Measurements from ENCODE around the gene BCORL1. TPM values are rescaled to one million over a fixed set of nuclear protein-coding genes. Genes with fewer than 3 reads are reported as not detected.
A peak's percentile ranks its signal among the peaks of the same experiment; 100 is the strongest.

Gene BCORL1
- total RNA-seq, 1 donor = 1.4 TPM

DNA sequence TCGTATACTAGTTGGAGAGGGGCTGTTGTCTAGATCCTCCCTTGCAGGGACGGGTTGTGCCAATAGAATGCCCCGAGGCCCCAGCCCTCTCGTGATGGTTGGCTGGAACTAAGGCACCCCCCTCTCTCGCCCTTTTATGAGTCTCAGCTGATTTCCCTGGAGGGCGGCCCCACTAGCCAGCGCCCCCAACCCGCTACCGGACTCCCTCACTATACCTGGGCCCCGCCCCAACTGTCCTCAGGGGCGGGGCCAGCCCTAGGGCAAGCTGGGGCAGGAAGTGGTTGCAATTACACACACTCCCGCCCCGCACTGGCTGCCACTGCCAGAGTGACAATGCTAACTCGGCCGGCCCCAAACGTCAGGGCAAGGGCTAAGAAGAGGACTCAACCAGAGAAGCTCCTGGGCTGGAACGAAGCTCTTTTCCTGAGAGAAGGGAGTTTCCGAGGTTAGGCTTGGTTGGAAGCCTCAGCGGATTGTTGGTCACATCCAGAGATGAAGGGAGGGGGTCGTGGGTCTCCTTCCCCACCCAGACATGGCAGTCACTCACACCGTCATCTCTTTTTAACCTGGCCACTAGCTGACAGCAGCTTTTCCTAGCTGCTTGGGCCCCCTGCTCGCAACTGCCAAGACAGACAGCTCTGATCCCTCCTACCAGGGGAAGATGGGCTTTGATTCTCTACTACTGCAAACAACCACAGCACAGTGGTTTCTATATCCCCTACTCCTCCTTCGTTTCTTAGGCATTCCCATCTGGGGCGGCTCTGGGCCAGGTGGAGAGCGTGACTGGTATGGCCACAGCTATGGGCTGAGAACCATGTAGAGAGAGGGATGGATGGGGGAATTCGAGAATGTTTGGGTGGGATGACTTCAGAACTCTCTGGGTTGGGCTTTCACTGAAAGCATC lies 21.0 kb upstream of the BCORL1 start:
- Histone ChIP-seq H3K27ac (ENCODE audit: low read depth, low read length) (no peak overlapping the region), H2AFZ (ENCODE audit: low read length) (no peak overlapping the region)

DNA sequence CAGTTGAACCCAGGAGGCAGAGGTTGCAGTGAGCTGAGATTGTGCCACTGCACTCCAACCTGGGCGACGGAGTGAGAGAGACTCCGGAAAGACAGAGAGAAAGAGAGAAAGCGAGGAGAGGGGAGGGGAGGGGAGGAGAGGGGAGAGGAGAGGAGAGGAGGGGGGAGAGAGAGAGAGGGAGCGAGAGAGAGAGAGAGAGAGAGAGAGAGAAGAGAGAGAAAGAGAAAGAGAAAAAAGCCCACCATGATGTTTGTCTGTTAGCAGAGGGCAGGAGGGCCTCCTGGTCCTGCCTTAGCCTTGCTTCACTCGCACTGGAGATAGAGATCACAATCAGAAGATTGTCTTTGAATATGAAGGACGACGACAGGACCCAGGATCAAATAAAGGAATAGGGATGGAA lies 18.7 kb upstream of the BCORL1 start:
- Histone ChIP-seq H3K4me1 (ENCODE audit: insufficient read depth, low read length) (no peaks in the 10 kb centered on the region), H2AFZ (ENCODE audit: low read length) (no peak overlapping the region), H3K4me2 (ENCODE audit: insufficient read depth, low read length) (no peak overlapping the region), H3K36me3 (ENCODE audit: insufficient read depth, low read length) (no peaks in the 10 kb centered on the region), H3K27me3 (ENCODE audit: insufficient read depth, low read length) (no peaks in the 10 kb centered on the region), H3K9me3 (ENCODE audit: low read depth, low read length) (no peaks in the 10 kb centered on the region), H4K20me1 (ENCODE audit: insufficient read depth, low read length) (no peaks in the 10 kb centered on the region), H3K27ac (ENCODE audit: low read depth, low read length) (no peak overlapping the region), H3K79me2 (ENCODE audit: insufficient read depth, low read length) (no peaks in the 10 kb centered on the region), H3K4me3 (ENCODE audit: insufficient read depth, low read length) (no peak overlapping the region)
- DNase-seq (ENCODE audit: insufficient read length, low spot score, missing footprints) = peak; percentile 1
- TF ChIP-seq, protein P1, sequence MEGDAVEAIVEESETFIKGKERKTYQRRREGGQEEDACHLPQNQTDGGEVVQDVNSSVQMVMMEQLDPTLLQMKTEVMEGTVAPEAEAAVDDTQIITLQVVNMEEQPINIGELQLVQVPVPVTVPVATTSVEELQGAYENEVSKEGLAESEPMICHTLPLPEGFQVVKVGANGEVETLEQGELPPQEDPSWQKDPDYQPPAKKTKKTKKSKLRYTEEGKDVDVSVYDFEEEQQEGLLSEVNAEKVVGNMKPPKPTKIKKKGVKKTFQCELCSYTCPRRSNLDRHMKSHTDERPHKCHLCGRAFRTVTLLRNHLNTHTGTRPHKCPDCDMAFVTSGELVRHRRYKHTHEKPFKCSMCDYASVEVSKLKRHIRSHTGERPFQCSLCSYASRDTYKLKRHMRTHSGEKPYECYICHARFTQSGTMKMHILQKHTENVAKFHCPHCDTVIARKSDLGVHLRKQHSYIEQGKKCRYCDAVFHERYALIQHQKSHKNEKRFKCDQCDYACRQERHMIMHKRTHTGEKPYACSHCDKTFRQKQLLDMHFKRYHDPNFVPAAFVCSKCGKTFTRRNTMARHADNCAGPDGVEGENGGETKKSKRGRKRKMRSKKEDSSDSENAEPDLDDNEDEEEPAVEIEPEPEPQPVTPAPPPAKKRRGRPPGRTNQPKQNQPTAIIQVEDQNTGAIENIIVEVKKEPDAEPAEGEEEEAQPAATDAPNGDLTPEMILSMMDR (IDR thresholded peaks at IDR 0.05; ENCODE audit: extremely low read depth, low read depth, low read length) = no peak

More for the DNA sequence above, 21.0 kb upstream of the BCORL1 start:
- DNase-seq (ENCODE audit: insufficient read length, low spot score, missing footprints) = peak; percentile 77
- H3K36me3 ChIP-seq (ENCODE audit: insufficient read depth, low read length) = no peaks in the 10 kb centered on the region
- no peaks in the 10 kb centered on the region for H3K9me3 ChIP-seq (ENCODE audit: low read depth, low read length)
- peak overlapping the region; percentile 39 for H3K4me2 ChIP-seq (ENCODE audit: insufficient read depth, low read length)
- no peaks in the 10 kb centered on the region for H3K27me3 ChIP-seq (ENCODE audit: insufficient read depth, low read length)
- no peak overlapping the region for H3K4me3 ChIP-seq (ENCODE audit: insufficient read depth, low read length)
- TF ChIP-seq, protein P1 (IDR thresholded peaks at IDR 0.05; ENCODE audit: extremely low read depth, low read depth, low read length) = no peak
- no peaks in the 10 kb centered on the region for H4K20me1 ChIP-seq (ENCODE audit: insufficient read depth, low read length)
- H3K4me1 ChIP-seq (ENCODE audit: insufficient read depth, low read length) = peaks cover 3% of the 10 kb centered on the region
- no peaks in the 10 kb centered on the region for H3K79me2 ChIP-seq (ENCODE audit: insufficient read depth, low read length)

DNA sequence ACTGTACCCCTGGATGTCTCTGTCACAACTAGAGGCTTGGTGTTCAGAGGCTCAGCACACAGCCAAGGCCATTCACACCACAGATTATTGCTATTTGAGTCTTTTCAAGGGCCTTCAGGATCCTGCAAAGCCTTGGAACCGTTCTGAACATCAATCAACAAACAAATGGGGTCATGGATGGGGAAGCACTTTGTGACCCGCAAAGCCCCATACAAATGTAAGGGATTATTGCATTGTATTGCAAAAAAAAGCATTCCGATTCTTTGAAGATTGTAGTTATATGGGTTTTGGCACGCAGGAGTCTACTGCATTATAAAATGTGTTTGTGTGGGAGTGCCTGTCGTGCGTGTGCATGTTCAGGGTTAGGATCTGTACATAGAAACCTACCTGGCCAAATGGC lies 17.3 kb upstream of the BCORL1 start:
- Histone ChIP-seq H2AFZ (ENCODE audit: low read length) (no peak overlapping the region), H3K4me1 (ENCODE audit: insufficient read depth, low read length) (no peaks in the 10 kb centered on the region), H4K20me1 (ENCODE audit: insufficient read depth, low read length) (no peaks in the 10 kb centered on the region), H3K27me3 (ENCODE audit: insufficient read depth, low read length) (no peaks in the 10 kb centered on the region), H3K4me2 (ENCODE audit: insufficient read depth, low read length) (no peak overlapping the region), H3K27ac (ENCODE audit: low read depth, low read length) (no peak overlapping the region), H3K79me2 (ENCODE audit: insufficient read depth, low read length) (no peaks in the 10 kb centered on the region), H3K4me3 (ENCODE audit: insufficient read depth, low read length) (no peak overlapping the region), H3K36me3 (ENCODE audit: insufficient read depth, low read length) (no peaks in the 10 kb centered on the region), H3K9me3 (ENCODE audit: low read depth, low read length) (no peaks in the 10 kb centered on the region)
- DNase-seq (ENCODE audit: insufficient read length, low spot score, missing footprints) = peak; percentile 19
- TF ChIP-seq, protein P1 (IDR thresholded peaks at IDR 0.05; ENCODE audit: extremely low read depth, low read depth, low read length) = no peak

DNA sequence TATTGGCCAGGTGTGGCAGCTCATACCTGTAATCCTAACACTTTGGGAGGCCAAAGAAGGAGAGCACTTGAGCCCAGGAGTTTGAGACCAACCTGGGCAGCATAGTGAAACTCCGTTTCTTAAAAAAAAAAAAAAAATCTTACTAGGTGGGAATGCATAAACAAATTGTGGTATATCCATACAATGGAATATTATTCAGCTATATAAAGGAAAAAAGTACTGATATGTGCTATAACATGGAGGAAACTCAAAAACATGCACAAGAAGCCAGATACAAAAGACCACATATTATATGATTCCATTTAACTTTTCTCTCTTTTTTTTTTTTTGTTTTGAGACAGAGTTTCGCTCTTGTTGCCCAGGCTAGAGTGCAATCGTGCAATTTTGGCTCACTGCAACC lies 13.5 kb upstream of the BCORL1 start:
- H3K4me2 ChIP-seq (ENCODE audit: insufficient read depth, low read length) = no peak overlapping the region
- H3K27me3 ChIP-seq (ENCODE audit: insufficient read depth, low read length) = peaks cover 4% of the 10 kb centered on the region
- H3K27ac ChIP-seq (ENCODE audit: low read depth, low read length) = no peak overlapping the region
- DNase-seq (ENCODE audit: insufficient read length, low spot score, missing footprints) = no peak
- TF ChIP-seq, protein P1 (IDR thresholded peaks at IDR 0.05; ENCODE audit: extremely low read depth, low read depth, low read length) = no peak
- H3K4me3 ChIP-seq (ENCODE audit: insufficient read depth, low read length) = no peak overlapping the region
- H3K9me3 ChIP-seq (ENCODE audit: low read depth, low read length) = no peaks in the 10 kb centered on the region
- H3K4me1 ChIP-seq (ENCODE audit: insufficient read depth, low read length) = no peaks in the 10 kb centered on the region
- H4K20me1 ChIP-seq (ENCODE audit: insufficient read depth, low read length) = no peaks in the 10 kb centered on the region
- H3K79me2 ChIP-seq (ENCODE audit: insufficient read depth, low read length) = no peaks in the 10 kb centered on the region
- H3K36me3 ChIP-seq (ENCODE audit: insufficient read depth, low read length) = no peaks in the 10 kb centered on the region
- no peak overlapping the region for H2AFZ ChIP-seq (ENCODE audit: low read length)

Data from osteoblast (primary cell).